Measurements from ENCODE around the gene PGF. TPM values are rescaled to one million over a fixed set of nuclear protein-coding genes. Genes with fewer than 3 reads are reported as not detected.

Gene PGF
- polyA plus RNA-seq, 2 donors = 2.4 to 2.5 TPM

- Histone ChIP-seq H3K36me3 (ENCODE audit: control insufficient read depth in 2 of 2, insufficient read depth in 2 of 2, low read length in 1 of 2) (no peaks in the 10 kb centered on the region), H3K27ac (ENCODE audit: low read depth in 2 of 2, low read length in 1 of 2) (peak within 1 kb of the TSS in 1 of 2 donors; percentile 44), H3K9me3 (ENCODE audit: control insufficient read depth in 2 of 2, insufficient read depth in 1 of 2, low read depth in 1 of 2, low read length in 1 of 2) (no peaks in the 10 kb centered on the region), H3K4me3 (ENCODE audit: low read depth in 1 of 2, low read length in 2 of 2) (peak within 1 kb of the TSS; percentile 67 to 71), H3K4me1 (ENCODE audit: control insufficient read depth in 2 of 2, insufficient read depth in 2 of 2, low read length in 1 of 2) (peaks cover 0 to 20% of the 10 kb centered on the region in 2 donors), H3K27me3 (ENCODE audit: control insufficient read depth in 1 of 2, insufficient read depth in 2 of 2, low read length in 2 of 2) (no peaks in the 10 kb centered on the region)
- 8% methylated on average over 38 to 51 of the region's 51 CpGs for WGBS, 2 donors
Observed at GRCh38 chr14:74922752-74923401, 32.5 kb downstream of the PGF start, which contains the start of gene RPS6KL1. TSS of gene RPS6KL1 (minus strand) at chr14:74923260. CDS start at chr14:74921541, 1,719 bp downstream.

GRCh38 chr14:74921987-74922751, 33.2 kb downstream of the PGF start:
- Histone ChIP-seq H3K36me3 (ENCODE audit: control insufficient read depth in 2 of 2, insufficient read depth in 2 of 2, low read length in 1 of 2) (peaks cover 0 to 1% of the 10 kb centered on the region in 2 donors), H3K27me3 (ENCODE audit: control insufficient read depth in 1 of 2, insufficient read depth in 2 of 2, low read length in 2 of 2) (no peaks in the 10 kb centered on the region), H3K4me3 (ENCODE audit: low read depth in 1 of 2, low read length in 2 of 2) (peak overlapping the region; percentile 67 to 71), H3K27ac (ENCODE audit: low read depth in 2 of 2, low read length in 1 of 2) (peak overlapping the region in 1 of 2 donors; percentile 44), H3K9me3 (ENCODE audit: control insufficient read depth in 2 of 2, insufficient read depth in 1 of 2, low read depth in 1 of 2, low read length in 1 of 2) (no peaks in the 10 kb centered on the region), H3K4me1 (ENCODE audit: control insufficient read depth in 2 of 2, insufficient read depth in 2 of 2, low read length in 1 of 2) (peaks cover 2 to 27% of the 10 kb centered on the region in 2 donors)
- 77 to 83% methylated on average over 19 of the region's 19 CpGs for WGBS, 2 donors

- Histone ChIP-seq H3K9me3 (ENCODE audit: control insufficient read depth in 2 of 2, insufficient read depth in 1 of 2, low read depth in 1 of 2, low read length in 1 of 2) (no peaks in the 10 kb centered on the region), H3K4me1 (ENCODE audit: control insufficient read depth in 2 of 2, insufficient read depth in 2 of 2, low read length in 1 of 2) (peaks cover 5 to 32% of the 10 kb centered on the region in 2 donors), H3K27ac (ENCODE audit: low read depth in 2 of 2, low read length in 1 of 2) (no peak overlapping the region), H3K36me3 (ENCODE audit: control insufficient read depth in 2 of 2, insufficient read depth in 2 of 2, low read length in 1 of 2) (peaks cover 0 to 1% of the 10 kb centered on the region in 2 donors), H3K4me3 (ENCODE audit: low read depth in 1 of 2, low read length in 2 of 2) (no peak overlapping the region), H3K27me3 (ENCODE audit: control insufficient read depth in 1 of 2, insufficient read depth in 2 of 2, low read length in 2 of 2) (no peaks in the 10 kb centered on the region)
- WGBS, 2 donors = 92% methylated on average over 19 of the region's 19 CpGs
Observed at GRCh38 chr14:74921053-74921620, 34.3 kb downstream of the PGF start.

- WGBS, 2 donors = 85 to 91% methylated on average over 4 of the region's 4 CpGs
- H3K27ac ChIP-seq (ENCODE audit: low read depth in 2 of 2, low read length in 1 of 2) = no peak overlapping the region
- peaks cover 5 to 32% of the 10 kb centered on the region in 2 donors for H3K4me1 ChIP-seq (ENCODE audit: control insufficient read depth in 2 of 2, insufficient read depth in 2 of 2, low read length in 1 of 2)
- no peaks in the 10 kb centered on the region for H3K9me3 ChIP-seq (ENCODE audit: control insufficient read depth in 2 of 2, insufficient read depth in 1 of 2, low read depth in 1 of 2, low read length in 1 of 2)
- H3K27me3 ChIP-seq (ENCODE audit: control insufficient read depth in 1 of 2, insufficient read depth in 2 of 2, low read length in 2 of 2) = no peaks in the 10 kb centered on the region
- peaks cover 0 to 1% of the 10 kb centered on the region in 2 donors for H3K36me3 ChIP-seq (ENCODE audit: control insufficient read depth in 2 of 2, insufficient read depth in 2 of 2, low read length in 1 of 2)
- no peak overlapping the region for H3K4me3 ChIP-seq (ENCODE audit: low read depth in 1 of 2, low read length in 2 of 2)
Observed at GRCh38 chr14:74920281-74920680, 35.1 kb downstream of the PGF start.

- H3K4me3 ChIP-seq (ENCODE audit: low read depth in 1 of 2, low read length in 2 of 2) = no peak overlapping the region
- H3K9me3 ChIP-seq (ENCODE audit: control insufficient read depth in 2 of 2, insufficient read depth in 1 of 2, low read depth in 1 of 2, low read length in 1 of 2) = no peaks in the 10 kb centered on the region
- peaks cover 0 to 1% of the 10 kb centered on the region in 2 donors for H3K36me3 ChIP-seq (ENCODE audit: control insufficient read depth in 2 of 2, insufficient read depth in 2 of 2, low read length in 1 of 2)
- H3K4me1 ChIP-seq (ENCODE audit: control insufficient read depth in 2 of 2, insufficient read depth in 2 of 2, low read length in 1 of 2) = peaks cover 5 to 32% of the 10 kb centered on the region in 2 donors
- WGBS, 2 donors = 61 to 72% methylated on average over 22 of the region's 22 CpGs
- H3K27ac ChIP-seq (ENCODE audit: low read depth in 2 of 2, low read length in 1 of 2) = no peak overlapping the region
- H3K27me3 ChIP-seq (ENCODE audit: control insufficient read depth in 1 of 2, insufficient read depth in 2 of 2, low read length in 2 of 2) = no peaks in the 10 kb centered on the region
Observed at GRCh38 chr14:74919421-74920165, 35.8 kb downstream of the PGF start.

- peaks cover 0 to 1% of the 10 kb centered on the region in 2 donors for H3K36me3 ChIP-seq (ENCODE audit: control insufficient read depth in 2 of 2, insufficient read depth in 2 of 2, low read length in 1 of 2)
- H3K9me3 ChIP-seq (ENCODE audit: control insufficient read depth in 2 of 2, insufficient read depth in 1 of 2, low read depth in 1 of 2, low read length in 1 of 2) = no peaks in the 10 kb centered on the region
- no peak overlapping the region for H3K4me3 ChIP-seq (ENCODE audit: low read depth in 1 of 2, low read length in 2 of 2)
- peaks cover 5 to 32% of the 10 kb centered on the region in 2 donors for H3K4me1 ChIP-seq (ENCODE audit: control insufficient read depth in 2 of 2, insufficient read depth in 2 of 2, low read length in 1 of 2)
- H3K27me3 ChIP-seq (ENCODE audit: control insufficient read depth in 1 of 2, insufficient read depth in 2 of 2, low read length in 2 of 2) = no peaks in the 10 kb centered on the region
- peak overlapping the region in 1 of 2 donors; percentile 45 for H3K27ac ChIP-seq (ENCODE audit: low read depth in 2 of 2, low read length in 1 of 2)
- 89 to 90% methylated on average over 9 of the region's 9 CpGs for WGBS, 2 donors
Observed at GRCh38 chr14:74918380-74918779, 37.0 kb downstream of the PGF start.

- 31 to 50% methylated on average over 13 of the region's 13 CpGs for WGBS, 2 donors
- H3K4me3 ChIP-seq (ENCODE audit: low read depth in 1 of 2, low read length in 2 of 2) = no peak overlapping the region
- peak overlapping the region; percentile 45 to 63 for H3K27ac ChIP-seq (ENCODE audit: low read depth in 2 of 2, low read length in 1 of 2)
- H3K9me3 ChIP-seq (ENCODE audit: control insufficient read depth in 2 of 2, insufficient read depth in 1 of 2, low read depth in 1 of 2, low read length in 1 of 2) = no peaks in the 10 kb centered on the region
- peaks cover 0 to 1% of the 10 kb centered on the region in 2 donors for H3K36me3 ChIP-seq (ENCODE audit: control insufficient read depth in 2 of 2, insufficient read depth in 2 of 2, low read length in 1 of 2)
- H3K27me3 ChIP-seq (ENCODE audit: control insufficient read depth in 1 of 2, insufficient read depth in 2 of 2, low read length in 2 of 2) = no peaks in the 10 kb centered on the region
- peaks cover 5 to 33% of the 10 kb centered on the region in 2 donors for H3K4me1 ChIP-seq (ENCODE audit: control insufficient read depth in 2 of 2, insufficient read depth in 2 of 2, low read length in 1 of 2)
Observed at GRCh38 chr14:74917646-74918081, 37.7 kb downstream of the PGF start.

GRCh38 chr14:74917178-74917543, 38.2 kb downstream of the PGF start:
- Histone ChIP-seq H3K4me1 (ENCODE audit: control insufficient read depth in 2 of 2, insufficient read depth in 2 of 2, low read length in 1 of 2) (peaks cover 6 to 35% of the 10 kb centered on the region in 2 donors), H3K4me3 (ENCODE audit: low read depth in 1 of 2, low read length in 2 of 2) (no peak overlapping the region), H3K9me3 (ENCODE audit: control insufficient read depth in 2 of 2, insufficient read depth in 1 of 2, low read depth in 1 of 2, low read length in 1 of 2) (no peaks in the 10 kb centered on the region), H3K36me3 (ENCODE audit: control insufficient read depth in 2 of 2, insufficient read depth in 2 of 2, low read length in 1 of 2) (peaks cover 0 to 1% of the 10 kb centered on the region in 2 donors), H3K27ac (ENCODE audit: low read depth in 2 of 2, low read length in 1 of 2) (peak overlapping the region; percentile 45 to 63), H3K27me3 (ENCODE audit: control insufficient read depth in 1 of 2, insufficient read depth in 2 of 2, low read length in 2 of 2) (no peaks in the 10 kb centered on the region)
- WGBS, 2 donors = 56 to 74% methylated on average over 5 of the region's 5 CpGs

GRCh38 chr14:74915826-74916225, 39.6 kb downstream of the PGF start:
- Histone ChIP-seq H3K9me3 (ENCODE audit: control insufficient read depth in 2 of 2, insufficient read depth in 1 of 2, low read depth in 1 of 2, low read length in 1 of 2) (no peaks in the 10 kb centered on the region), H3K36me3 (ENCODE audit: control insufficient read depth in 2 of 2, insufficient read depth in 2 of 2, low read length in 1 of 2) (peaks cover 0 to 1% of the 10 kb centered on the region in 2 donors), H3K27ac (ENCODE audit: low read depth in 2 of 2, low read length in 1 of 2) (no peak overlapping the region), H3K4me1 (ENCODE audit: control insufficient read depth in 2 of 2, insufficient read depth in 2 of 2, low read length in 1 of 2) (peaks cover 10 to 44% of the 10 kb centered on the region in 2 donors), H3K27me3 (ENCODE audit: control insufficient read depth in 1 of 2, insufficient read depth in 2 of 2, low read length in 2 of 2) (no peaks in the 10 kb centered on the region), H3K4me3 (ENCODE audit: low read depth in 1 of 2, low read length in 2 of 2) (no peak overlapping the region)
- WGBS, 2 donors = 35 to 41% methylated on average over 7 of the region's 7 CpGs
